ENCODE data around the gene GATAD2B. TPM values are rescaled to one million over a fixed set of nuclear protein-coding genes. Genes with fewer than 3 reads are reported as not detected.
A peak's percentile ranks its signal among the peaks of the same experiment; 100 is the strongest.
"Not testable (repeated sequence)": the region's sequence is repeated elsewhere in the genome, so short reads cannot be mapped to it uniquely, and the experiment has no call there.

GATAD2B gene
- total and polyA plus RNA-seq, 4 donors: 6.4 to 67.8 (median 30.0) TPM

DNA sequence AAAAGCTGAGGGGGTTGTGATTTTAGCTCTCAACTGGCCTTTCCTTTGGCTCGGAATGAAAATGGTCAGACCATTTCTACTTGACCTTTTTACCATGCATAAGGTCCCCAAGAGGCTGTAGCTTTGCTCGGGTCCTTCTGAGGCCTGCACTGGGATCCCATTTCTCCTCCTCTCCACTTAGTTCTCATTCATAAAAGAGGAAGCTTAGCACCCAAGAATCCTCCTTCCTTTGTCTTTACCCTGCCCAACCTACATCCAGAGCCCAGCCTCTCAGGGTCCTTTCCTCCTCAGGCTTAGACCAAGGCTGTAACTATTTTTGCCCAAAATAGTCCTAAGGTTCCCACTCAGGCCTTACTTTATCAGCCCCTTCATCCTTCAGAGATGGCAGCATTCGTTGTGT is 153.6 kb downstream of the GATAD2B start:
- intact Hi-C loops (cut with DNase I): no loop called here
- no peak overlapping the region for H3K4me3 ChIP-seq (ENCODE audit: low read length in 2 of 2)
- DNase-seq (no peak), ATAC-seq (ENCODE audit: low FRiP score) (no peak)
- H3K27me3 ChIP-seq (ENCODE audit: control insufficient read depth in 1 of 2, insufficient read depth in 2 of 2, low read length in 1 of 2): no peaks in the 10 kb centered on the region
- no peak overlapping the region for H3K27ac ChIP-seq (ENCODE audit: low read depth in 1 of 2, low read length in 2 of 2)
- H3K9me3 ChIP-seq (ENCODE audit: control insufficient read depth, low read length): no peaks in the 10 kb centered on the region
- peaks cover 0 to 9% of the 10 kb centered on the region in 2 donors for H3K36me3 ChIP-seq (ENCODE audit: control insufficient read depth in 1 of 2, insufficient read depth in 2 of 2, low read length in 1 of 2)
- WGBS, 2 donors: 69 to 73% methylated on average over 3 of the region's 3 CpGs
- H3K4me1 ChIP-seq (ENCODE audit: control insufficient read depth in 1 of 2, insufficient read depth in 2 of 2, low read length in 2 of 2): no peaks in the 10 kb centered on the region

DNA sequence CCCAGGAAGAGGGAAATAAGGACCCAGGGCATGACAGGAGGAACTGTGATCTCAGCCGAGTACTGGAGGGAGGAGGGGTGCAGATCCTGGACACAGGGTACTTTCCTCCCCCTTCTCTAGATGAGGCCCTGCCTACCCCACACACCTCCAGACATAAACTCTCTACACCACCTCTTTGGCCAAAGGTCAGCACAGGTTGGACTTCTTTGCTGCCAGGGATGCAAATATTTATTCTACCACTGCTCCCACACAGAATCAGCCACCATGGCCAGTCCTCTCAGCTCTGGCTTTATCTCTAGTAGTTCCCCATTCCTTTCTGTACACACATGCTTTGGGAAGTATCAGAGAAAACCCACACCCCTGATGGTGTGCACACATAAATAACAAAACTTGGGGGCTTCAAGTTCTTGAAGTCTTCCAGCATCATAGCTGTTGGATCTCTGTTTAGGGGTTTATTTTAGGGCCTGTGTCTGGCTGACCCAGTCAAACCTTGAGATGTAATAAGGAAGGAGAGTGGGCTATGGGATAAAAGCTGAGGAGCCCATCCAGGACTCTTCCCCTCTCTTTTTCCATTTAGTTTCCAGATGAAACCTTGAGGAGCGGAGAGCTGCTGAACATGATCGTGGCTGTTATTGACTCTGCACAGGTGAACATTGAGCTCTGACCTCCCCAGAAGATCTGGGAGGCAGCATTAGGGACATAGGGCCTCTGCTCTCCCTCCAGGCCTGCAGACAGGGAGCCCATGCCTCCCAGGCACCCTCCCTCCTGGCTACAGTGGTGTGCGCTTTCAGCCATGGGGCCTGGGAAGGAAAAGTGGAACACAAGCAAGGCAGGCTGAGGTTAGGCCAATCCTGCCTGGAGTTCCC is 154.2 kb downstream of the GATAD2B start:
- ATAC-seq (ENCODE audit: low FRiP score) (no peak), DNase-seq (no peak)
- no peaks in the 10 kb centered on the region for H3K9me3 ChIP-seq (ENCODE audit: control insufficient read depth, low read length)
- no peak overlapping the region for H3K4me3 ChIP-seq (ENCODE audit: low read length in 2 of 2)
- no peak overlapping the region for H3K27ac ChIP-seq (ENCODE audit: low read depth in 1 of 2, low read length in 2 of 2)
- peaks cover 0 to 15% of the 10 kb centered on the region in 2 donors for H3K36me3 ChIP-seq (ENCODE audit: control insufficient read depth in 1 of 2, insufficient read depth in 2 of 2, low read length in 1 of 2)
- no peaks in the 10 kb centered on the region for H3K4me1 ChIP-seq (ENCODE audit: control insufficient read depth in 1 of 2, insufficient read depth in 2 of 2, low read length in 2 of 2)
- H3K27me3 ChIP-seq (ENCODE audit: control insufficient read depth in 1 of 2, insufficient read depth in 2 of 2, low read length in 1 of 2): no peaks in the 10 kb centered on the region
- 76 to 80% methylated on average over 4 of the region's 4 CpGs for WGBS, 2 donors
- intact Hi-C loops (cut with DNase I): no loop called here

DNA sequence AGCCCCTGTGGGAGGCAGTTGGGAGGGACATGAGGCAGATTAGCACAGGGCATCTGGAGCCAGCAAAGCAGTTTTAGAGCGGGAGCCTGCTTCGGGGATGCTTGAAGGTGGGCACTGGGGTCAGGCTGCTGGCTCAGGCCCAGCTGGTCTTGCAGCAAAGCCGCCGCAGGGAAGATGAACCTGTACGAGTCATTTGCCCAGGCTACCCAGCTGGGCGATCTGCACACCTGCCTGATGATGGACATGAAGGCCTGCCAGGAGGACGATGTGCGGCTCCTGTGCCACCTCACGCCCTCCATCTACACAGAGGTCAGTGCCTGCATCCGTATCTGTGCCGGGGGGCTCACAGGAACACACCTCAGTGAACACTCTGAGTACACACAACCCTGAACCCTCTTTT is 155.3 kb downstream of the GATAD2B start:
- DNase-seq: no peak
- peak overlapping the region in 1 of 2 donors; percentile 10 for H3K27ac ChIP-seq (ENCODE audit: low read depth in 1 of 2, low read length in 2 of 2)
- 89 to 91% methylated on average over 11 of the region's 11 CpGs for WGBS, 2 donors
- ATAC-seq (ENCODE audit: low FRiP score): no peak
- no peak overlapping the region for H3K4me3 ChIP-seq (ENCODE audit: low read length in 2 of 2)
- H3K4me1 ChIP-seq (ENCODE audit: control insufficient read depth in 1 of 2, insufficient read depth in 2 of 2, low read length in 2 of 2): no peaks in the 10 kb centered on the region
- H3K36me3 ChIP-seq (ENCODE audit: control insufficient read depth in 1 of 2, insufficient read depth in 2 of 2, low read length in 1 of 2): peaks cover 0 to 22% of the 10 kb centered on the region in 2 donors
- H3K9me3 ChIP-seq (ENCODE audit: control insufficient read depth, low read length): no peaks in the 10 kb centered on the region
- intact Hi-C loops (cut with DNase I): no loop called here
- H3K27me3 ChIP-seq (ENCODE audit: control insufficient read depth in 1 of 2, insufficient read depth in 2 of 2, low read length in 1 of 2): no peaks in the 10 kb centered on the region

- WGBS, 2 donors: 28 to 49% methylated on average over 10 of the region's 10 CpGs
- ATAC-seq (ENCODE audit: low FRiP score); intact Hi-C loops (cut with DNase I); H3K27ac ChIP-seq (ENCODE audit: low read depth in 1 of 2, low read length in 2 of 2); H3K27me3 ChIP-seq (ENCODE audit: control insufficient read depth in 1 of 2, insufficient read depth in 2 of 2, low read length in 1 of 2); DNase-seq; H3K4me1 ChIP-seq (ENCODE audit: control insufficient read depth in 1 of 2, insufficient read depth in 2 of 2, low read length in 2 of 2); H3K9me3 ChIP-seq (ENCODE audit: control insufficient read depth, low read length); H3K4me3 ChIP-seq (ENCODE audit: low read length in 2 of 2): not testable (repeated sequence)
- H3K36me3 ChIP-seq (ENCODE audit: control insufficient read depth in 1 of 2, insufficient read depth in 2 of 2, low read length in 1 of 2): peaks cover 0 to 23% of the 10 kb centered on the region in 2 donors
Observed at GRCh38 chr1:153766663-153767062, 156.1 kb downstream of the GATAD2B start.

- no peaks in the 10 kb centered on the region for H3K9me3 ChIP-seq (ENCODE audit: control insufficient read depth, low read length)
- intact Hi-C loops (cut with DNase I): no loop called here
- H3K4me3 ChIP-seq (ENCODE audit: low read length in 2 of 2): no peak overlapping the region
- 80 to 83% methylated on average over 5 of the region's 5 CpGs for WGBS, 2 donors
- H3K36me3 ChIP-seq (ENCODE audit: control insufficient read depth in 1 of 2, insufficient read depth in 2 of 2, low read length in 1 of 2): peaks cover 0 to 29% of the 10 kb centered on the region in 2 donors
- DNase-seq (no peak), ATAC-seq (ENCODE audit: low FRiP score) (no peak)
- H3K27ac ChIP-seq (ENCODE audit: low read depth in 1 of 2, low read length in 2 of 2): no peak overlapping the region
- no peaks in the 10 kb centered on the region for H3K4me1 ChIP-seq (ENCODE audit: control insufficient read depth in 1 of 2, insufficient read depth in 2 of 2, low read length in 2 of 2)
- no peaks in the 10 kb centered on the region for H3K27me3 ChIP-seq (ENCODE audit: control insufficient read depth in 1 of 2, insufficient read depth in 2 of 2, low read length in 1 of 2)
Observed at GRCh38 chr1:153764310-153764709, 158.5 kb downstream of the GATAD2B start.

DNA sequence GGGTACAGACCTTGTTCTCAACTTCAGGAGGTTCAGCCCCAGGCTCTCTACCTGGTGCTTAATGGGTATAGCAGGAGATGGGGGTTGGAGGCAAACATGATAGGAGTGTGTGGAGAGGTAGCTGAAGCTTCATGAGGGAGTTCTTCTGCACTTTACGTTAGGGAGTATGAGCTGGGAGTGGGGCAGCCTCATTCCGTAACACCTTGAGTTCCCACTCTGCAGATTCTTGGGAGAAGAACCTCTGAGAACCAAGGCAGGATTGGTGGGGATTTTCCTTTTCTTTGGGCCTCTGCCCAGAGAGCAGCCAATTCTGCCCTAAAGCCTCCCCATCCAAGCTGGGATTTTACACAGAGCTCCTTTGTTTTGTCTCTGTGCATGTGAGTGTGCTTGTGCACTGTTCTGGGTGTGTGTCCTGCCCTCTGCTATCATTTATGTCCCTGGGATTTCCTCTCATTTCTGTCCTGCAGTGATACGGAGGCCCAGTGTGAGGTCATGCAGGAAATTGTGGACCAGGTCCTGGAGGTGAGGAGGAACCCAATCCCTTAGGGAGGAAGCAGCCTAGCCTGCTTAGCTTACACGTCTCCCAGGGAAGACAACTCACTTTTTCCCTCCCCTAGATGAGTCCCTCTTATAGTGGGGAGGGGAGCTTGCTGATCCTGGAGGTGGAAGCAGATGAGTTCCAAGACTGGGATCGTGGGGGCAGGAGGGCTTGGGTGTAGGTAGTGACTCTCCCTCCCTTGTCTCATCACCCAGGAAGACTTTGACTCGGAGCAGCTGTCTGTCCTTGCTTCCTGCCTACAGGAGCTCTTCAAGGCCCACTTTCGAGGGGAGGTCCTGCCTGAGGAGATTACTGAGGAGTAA is 159.2 kb downstream of the GATAD2B start:
- Histone ChIP-seq H3K36me3 (ENCODE audit: control insufficient read depth in 1 of 2, insufficient read depth in 2 of 2, low read length in 1 of 2) (peaks cover 0 to 27% of the 10 kb centered on the region in 2 donors), H3K4me3 (ENCODE audit: low read length in 2 of 2) (no peak overlapping the region), H3K27ac (ENCODE audit: low read depth in 1 of 2, low read length in 2 of 2) (peak overlapping the region in 1 of 2 donors; percentile 11), H3K9me3 (ENCODE audit: control insufficient read depth, low read length) (no peaks in the 10 kb centered on the region), H3K4me1 (ENCODE audit: control insufficient read depth in 1 of 2, insufficient read depth in 2 of 2, low read length in 2 of 2) (no peaks in the 10 kb centered on the region), H3K27me3 (ENCODE audit: control insufficient read depth in 1 of 2, insufficient read depth in 2 of 2, low read length in 1 of 2) (no peaks in the 10 kb centered on the region)
- ATAC-seq (ENCODE audit: low FRiP score) (peak; percentile 20), DNase-seq (no peak)
- 64 to 65% methylated on average over 7 of the region's 7 CpGs for WGBS, 2 donors
- intact Hi-C loops (cut with DNase I): no loop called here

- Histone ChIP-seq H3K9me3 (ENCODE audit: control insufficient read depth, low read length) (no peaks in the 10 kb centered on the region), H3K27me3 (ENCODE audit: control insufficient read depth in 1 of 2, insufficient read depth in 2 of 2, low read length in 1 of 2) (no peaks in the 10 kb centered on the region), H3K36me3 (ENCODE audit: control insufficient read depth in 1 of 2, insufficient read depth in 2 of 2, low read length in 1 of 2) (peaks cover 0 to 30% of the 10 kb centered on the region in 2 donors), H3K4me1 (ENCODE audit: control insufficient read depth in 1 of 2, insufficient read depth in 2 of 2, low read length in 2 of 2) (no peaks in the 10 kb centered on the region), H3K27ac (ENCODE audit: low read depth in 1 of 2, low read length in 2 of 2) (no peak overlapping the region), H3K4me3 (ENCODE audit: low read length in 2 of 2) (no peak overlapping the region)
- DNase-seq: no peak
- 91 to 96% methylated on average over 4 of the region's 4 CpGs for WGBS, 2 donors
- intact Hi-C loops (cut with DNase I): no loop called here
- ATAC-seq (ENCODE audit: low FRiP score): no peak
Observed at GRCh38 chr1:153760440-153760839, 162.3 kb downstream of the GATAD2B start.

Data from aorta (tissue), 5 donors.